Mononuclear cell (primary cell): ENCODE results near the gene NCOA6. TPM values are rescaled to one million over a fixed set of nuclear protein-coding genes. Genes with fewer than 3 reads are reported as not detected.
"Not testable (repeated sequence)": the region's sequence is repeated elsewhere in the genome, so short reads cannot be mapped to it uniquely, and the experiment has no call there.

ENCODE experiments used
- H3K27me3 ChIP-seq: 2 replicates; pipeline ENCODE4 v1.6.0; 2011; ENCODE audit warnings: low read length, control low read depth; ENCODE audit not compliant: insufficient read depth
- H3K4me1 ChIP-seq: 2 replicates; pipeline ENCODE4 v1.5.1; 2011; ENCODE audit warnings: mild to moderate bottlenecking, low read length, control low read depth; ENCODE audit not compliant: insufficient read depth
- H3K4me3 ChIP-seq: 2 replicates; pipeline ENCODE4 v1.5.1; 2011; ENCODE audit warnings: mild to moderate bottlenecking, low read length, moderate library complexity
- H3K9me3 ChIP-seq: 2 replicates; pipeline ENCODE4 v1.5.1; 2011; ENCODE audit warnings: low read depth, mild to moderate bottlenecking, control low read depth, low read length
- total RNA-seq: library from RNA; depleted of rRNA; stranded (reverse); fragments of >200 nt; gene quantifications from one replicate; pipeline ENCODE4 v1.2.3, GENCODE V29; 2012

The NCOA6 gene
- total RNA-seq, 1 donor, result 12.2 TPM

DNA sequence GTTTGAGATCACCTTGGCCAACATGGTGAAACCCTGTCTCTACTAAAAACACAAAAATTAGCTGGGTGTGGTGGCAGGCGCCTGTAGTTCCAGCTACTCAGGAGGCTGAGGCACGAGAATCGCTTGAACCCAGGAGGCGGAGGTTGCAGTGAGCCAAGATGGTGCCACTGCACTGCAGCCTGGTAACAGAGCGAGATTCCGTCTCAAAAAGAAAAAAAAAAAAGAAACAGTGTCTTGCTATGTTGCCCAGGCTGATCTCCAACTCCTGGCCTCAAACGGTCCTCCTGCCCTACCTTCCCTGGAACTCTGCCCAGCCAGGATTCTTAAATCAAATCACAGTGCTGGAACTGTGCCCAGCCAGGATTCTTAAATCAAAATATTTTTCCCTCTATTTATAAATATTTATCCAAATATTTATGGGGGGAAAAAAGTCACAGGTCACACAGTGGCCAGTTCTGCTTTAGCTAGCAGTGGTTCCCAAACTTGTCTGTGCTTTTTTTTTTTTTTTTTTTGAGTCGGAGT is 17.4 kb downstream of the NCOA6 start:
- not testable (repeated sequence) for H3K4me1 ChIP-seq, H3K27me3 ChIP-seq, H3K9me3 ChIP-seq, H3K4me3 ChIP-seq

DNA sequence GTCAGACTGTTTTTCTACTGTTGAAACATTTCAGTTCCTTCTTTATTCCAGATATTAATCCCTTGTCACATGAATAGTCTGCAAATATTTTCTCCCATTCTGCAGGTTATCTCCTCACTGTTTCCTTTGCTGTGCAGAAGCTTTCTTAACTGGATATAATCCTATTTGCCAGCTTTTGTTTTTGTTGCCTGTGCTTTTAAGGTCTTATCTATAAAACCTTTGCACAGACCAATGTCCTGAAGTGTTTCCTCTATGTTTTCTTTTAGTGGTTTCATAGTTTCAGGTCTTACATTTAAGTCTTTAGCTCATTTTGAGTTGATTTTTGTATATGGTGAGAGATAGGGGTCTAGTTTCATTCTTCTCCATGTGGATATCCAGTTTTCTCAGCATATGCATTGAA is 19.2 kb downstream of the NCOA6 start:
- no peaks in the 10 kb centered on the region for H3K27me3 ChIP-seq
- no peaks in the 10 kb centered on the region for H3K9me3 ChIP-seq
- no peaks in the 10 kb centered on the region for H3K4me1 ChIP-seq
- no peak overlapping the region for H3K4me3 ChIP-seq

GRCh38 chr20:34798871-34799270 is 26.6 kb downstream of the NCOA6 start:
- Histone ChIP-seq H3K9me3 (no peaks in the 10 kb centered on the region), H3K4me1 (no peaks in the 10 kb centered on the region), H3K4me3 (no peak overlapping the region), H3K27me3 (no peaks in the 10 kb centered on the region)

- Histone ChIP-seq H3K4me1 (no peaks in the 10 kb centered on the region), H3K4me3 (no peak overlapping the region), H3K27me3 (no peaks in the 10 kb centered on the region), H3K9me3 (no peaks in the 10 kb centered on the region)
Observed at GRCh38 chr20:34798328-34798727, 27.1 kb downstream of the NCOA6 start.

- Histone ChIP-seq H3K9me3 (no peaks in the 10 kb centered on the region), H3K4me1 (no peaks in the 10 kb centered on the region), H3K27me3 (no peaks in the 10 kb centered on the region), H3K4me3 (no peak overlapping the region)
Observed at GRCh38 chr20:34797012-34797995, 28.1 kb downstream of the NCOA6 start.

DNA sequence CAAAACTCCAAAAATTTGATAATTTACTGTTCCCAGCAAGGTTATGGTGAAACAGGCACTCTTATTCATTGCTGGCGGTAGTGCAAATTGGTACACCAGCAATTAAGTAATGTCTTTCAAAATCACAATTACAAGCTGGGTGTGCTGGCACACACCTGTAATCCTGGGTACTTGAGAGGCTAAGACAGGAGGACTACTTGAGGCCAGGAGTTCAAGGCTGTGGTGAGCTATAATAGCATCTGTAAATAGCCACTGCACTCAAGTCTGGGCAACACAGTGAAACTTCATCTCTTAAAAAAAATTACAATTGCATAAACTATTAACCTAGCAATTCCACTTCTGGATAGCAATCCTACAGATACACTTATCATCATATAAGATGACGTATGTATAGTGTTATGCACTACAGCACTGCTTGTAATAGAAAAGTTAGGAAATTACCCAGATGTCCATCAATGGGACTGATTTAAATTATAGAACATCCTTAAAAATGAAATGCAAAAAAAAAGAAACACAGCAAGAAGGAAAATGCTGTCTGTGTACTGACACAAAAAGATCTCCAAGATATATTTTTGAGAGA is 31.4 kb downstream of the NCOA6 start:
- Histone ChIP-seq H3K27me3 (no peaks in the 10 kb centered on the region), H3K4me1 (no peaks in the 10 kb centered on the region), H3K9me3 (no peaks in the 10 kb centered on the region), H3K4me3 (no peak overlapping the region)

- no peaks in the 10 kb centered on the region for H3K27me3 ChIP-seq
- H3K4me1 ChIP-seq, result no peaks in the 10 kb centered on the region
- H3K9me3 ChIP-seq, result no peaks in the 10 kb centered on the region
- no peak overlapping the region for H3K4me3 ChIP-seq
Observed at GRCh38 chr20:34792687-34793363, 32.6 kb downstream of the NCOA6 start.

DNA sequence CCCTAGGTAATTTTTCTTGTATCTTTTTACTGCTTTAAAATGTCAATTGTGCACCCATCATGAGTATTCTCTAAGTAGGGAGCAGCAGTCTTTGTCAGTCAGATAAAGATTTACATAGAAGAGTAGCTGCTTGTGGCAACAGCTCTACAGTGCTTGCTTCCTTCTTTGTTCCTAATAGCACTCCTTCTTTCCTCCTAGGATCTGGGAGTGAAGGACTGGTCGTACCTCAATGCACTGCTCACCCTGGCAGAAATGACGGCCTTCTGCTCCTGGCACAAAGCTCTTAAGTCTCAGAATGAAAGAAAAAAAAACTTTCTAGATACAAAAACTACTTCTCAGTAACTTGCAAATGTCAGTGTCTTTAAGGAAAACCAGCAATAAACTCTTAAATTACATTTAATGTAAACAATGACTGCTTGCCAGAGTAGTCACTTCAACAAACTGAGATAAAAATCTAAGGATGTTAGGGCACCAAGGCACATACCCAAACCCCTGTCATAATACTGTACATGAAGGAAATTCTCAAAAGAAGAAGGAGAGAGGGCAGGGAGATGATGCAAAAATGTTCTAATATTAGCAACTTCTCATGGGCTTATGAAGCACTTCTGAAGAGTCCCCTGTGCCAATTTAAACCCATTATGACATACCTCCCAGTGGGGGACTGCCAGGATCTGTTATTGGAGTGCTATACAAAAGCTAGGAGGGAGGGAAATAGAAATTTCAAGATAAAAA is 34.0 kb downstream of the NCOA6 start:
- H3K27me3 ChIP-seq, result no peaks in the 10 kb centered on the region
- no peak overlapping the region for H3K4me3 ChIP-seq
- no peaks in the 10 kb centered on the region for H3K4me1 ChIP-seq
- no peaks in the 10 kb centered on the region for H3K9me3 ChIP-seq

DNA sequence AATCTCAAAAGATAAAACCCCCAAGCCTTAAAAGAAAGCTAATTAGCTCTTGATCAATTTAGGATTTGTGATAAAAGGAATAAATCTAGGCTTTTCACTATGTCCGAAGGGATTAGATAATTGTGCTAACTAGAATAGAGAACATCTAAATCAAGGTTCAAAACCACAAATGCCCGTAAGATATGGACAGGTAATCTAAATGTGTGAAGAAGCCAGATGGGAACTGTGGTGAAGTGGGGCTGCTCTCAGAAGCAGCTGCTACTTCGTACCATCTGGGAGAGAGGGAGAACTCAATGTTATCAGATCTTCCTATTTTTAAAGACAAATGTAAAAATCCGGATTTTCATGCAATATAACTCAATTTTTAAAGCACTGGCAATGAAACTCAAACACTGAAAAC is 44.2 kb downstream of the NCOA6 start:
- no peaks in the 10 kb centered on the region for H3K4me1 ChIP-seq
- no peaks in the 10 kb centered on the region for H3K9me3 ChIP-seq
- no peak overlapping the region for H3K4me3 ChIP-seq
- no peaks in the 10 kb centered on the region for H3K27me3 ChIP-seq

DNA sequence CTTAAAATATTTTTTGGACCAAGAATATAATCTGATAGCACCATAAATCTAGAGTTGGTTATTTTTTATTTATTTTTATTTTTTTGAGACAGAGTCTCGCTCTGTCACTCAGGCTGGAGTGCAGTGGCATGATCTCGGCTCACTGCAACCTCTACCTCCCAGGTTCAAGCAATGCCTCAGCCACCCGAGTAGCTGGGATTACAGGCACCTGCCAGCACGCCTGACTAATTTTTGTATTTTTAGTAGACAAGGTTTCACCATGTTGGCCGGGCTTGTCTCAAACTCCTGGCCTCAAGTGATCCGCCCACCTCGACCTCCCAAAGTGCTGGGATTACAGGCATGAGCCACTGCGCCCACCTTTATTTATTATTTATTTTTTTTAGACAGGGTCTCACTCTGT is 45.2 kb downstream of the NCOA6 start:
- H3K4me1 ChIP-seq, H3K9me3 ChIP-seq, H3K27me3 ChIP-seq, H3K4me3 ChIP-seq: not testable (repeated sequence)

DNA sequence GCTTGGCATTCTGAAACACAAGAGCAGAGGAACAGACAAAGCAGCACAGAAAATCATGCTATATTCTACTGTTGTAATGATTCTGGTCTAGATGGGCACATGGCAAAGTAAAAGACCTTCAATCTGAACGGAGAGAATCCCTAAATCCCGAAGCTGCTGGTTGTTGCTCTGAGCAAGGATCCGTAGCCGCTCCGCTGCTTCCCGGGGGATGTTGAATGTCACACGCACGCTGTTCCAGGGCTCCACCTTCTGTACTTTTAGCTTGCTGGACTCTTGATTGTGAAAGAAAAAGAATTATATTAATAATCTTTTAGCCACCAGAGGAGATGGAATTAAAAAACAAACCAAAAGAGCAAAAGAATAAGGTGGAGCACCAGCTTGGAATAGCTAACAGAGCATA is 49.3 kb downstream of the NCOA6 start:
- Histone ChIP-seq H3K4me1 (no peaks in the 10 kb centered on the region), H3K4me3 (no peak overlapping the region), H3K27me3 (no peaks in the 10 kb centered on the region), H3K9me3 (no peaks in the 10 kb centered on the region)

DNA sequence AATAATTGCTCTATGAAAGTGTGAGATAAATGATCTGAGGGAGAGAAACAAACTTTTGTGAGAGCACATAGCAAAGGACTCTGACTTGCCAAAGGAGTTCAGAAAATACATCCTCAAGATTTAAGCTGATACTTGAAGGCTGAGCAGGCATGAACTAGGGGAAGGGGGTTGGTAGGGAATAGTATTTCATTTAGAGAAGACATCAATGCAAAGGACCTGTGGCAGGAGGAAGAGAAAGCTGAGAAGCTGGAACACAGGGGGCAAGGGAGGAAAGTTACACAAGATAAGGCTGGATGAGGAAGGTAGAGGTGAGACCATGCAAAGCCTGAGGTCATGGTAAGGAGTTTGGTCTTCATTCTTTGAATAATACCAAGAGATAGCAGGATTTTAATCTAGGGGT is 50.6 kb downstream of the NCOA6 start:
- Histone ChIP-seq H3K4me3 (no peak overlapping the region), H3K4me1 (no peaks in the 10 kb centered on the region), H3K27me3 (no peaks in the 10 kb centered on the region), H3K9me3 (no peaks in the 10 kb centered on the region)

- Histone ChIP-seq H3K9me3 (no peaks in the 10 kb centered on the region), H3K27me3 (no peaks in the 10 kb centered on the region), H3K4me1 (no peaks in the 10 kb centered on the region), H3K4me3 (no peak overlapping the region)
Observed at GRCh38 chr20:34774449-34774848, 51.0 kb downstream of the NCOA6 start.

GRCh38 chr20:34773726-34774125 is 51.7 kb downstream of the NCOA6 start:
- Histone ChIP-seq H3K9me3 (no peaks in the 10 kb centered on the region), H3K4me1 (no peaks in the 10 kb centered on the region), H3K4me3 (no peak overlapping the region), H3K27me3 (no peaks in the 10 kb centered on the region)

GRCh38 chr20:34772437-34772836 is 53.0 kb downstream of the NCOA6 start:
- Histone ChIP-seq H3K9me3 (no peaks in the 10 kb centered on the region), H3K4me1 (no peaks in the 10 kb centered on the region), H3K4me3 (no peak overlapping the region), H3K27me3 (no peaks in the 10 kb centered on the region)
